ENCODE measurements around the gene AK5.

AK5 gene

GRCh38 chr1:77350012-77350770 lies 68.4 kb downstream of the AK5 start:
- DNase-seq (ENCODE audit: low read depth, low spot score): no peak

GRCh38 chr1:77354536-77354935 lies 72.7 kb downstream of the AK5 start:
- DNase-seq (ENCODE audit: low read depth, low spot score): no peak

GRCh38 chr1:77355010-77355409 lies 73.2 kb downstream of the AK5 start:
- DNase-seq (ENCODE audit: low read depth, low spot score): no peak

GRCh38 chr1:77356136-77356535 lies 74.3 kb downstream of the AK5 start:
- DNase-seq (ENCODE audit: low read depth, low spot score): no peak

- no peak for DNase-seq (ENCODE audit: low read depth, low spot score)
These were observed 78.4 kb downstream of the AK5 start for GRCh38 chr1:77360256-77360655.

GRCh38 chr1:77361621-77362020 lies 79.8 kb downstream of the AK5 start:
- DNase-seq (ENCODE audit: low read depth, low spot score): no peak

GRCh38 chr1:77370161-77370560 lies 88.3 kb downstream of the AK5 start:
- no peak for DNase-seq (ENCODE audit: low read depth, low spot score)

- DNase-seq (ENCODE audit: low read depth, low spot score): no peak
These were observed 88.9 kb downstream of the AK5 start for GRCh38 chr1:77370583-77371306.

- no peak for DNase-seq (ENCODE audit: low read depth, low spot score)
These were observed 89.6 kb downstream of the AK5 start for GRCh38 chr1:77371396-77371795.

- DNase-seq (ENCODE audit: low read depth, low spot score): no peak
These were observed 91.9 kb downstream of the AK5 start for GRCh38 chr1:77373702-77374101.

- no peak for DNase-seq (ENCODE audit: low read depth, low spot score)
These were observed 93.7 kb downstream of the AK5 start for GRCh38 chr1:77375541-77375940.

GRCh38 chr1:77375990-77376389 lies 94.2 kb downstream of the AK5 start:
- no peak for DNase-seq (ENCODE audit: low read depth, low spot score)

GRCh38 chr1:77378723-77379535 lies 97.1 kb downstream of the AK5 start:
- no peak for DNase-seq (ENCODE audit: low read depth, low spot score)

- no peak for DNase-seq (ENCODE audit: low read depth, low spot score)
These were observed 100.5 kb downstream of the AK5 start for GRCh38 chr1:77382366-77382765.

GRCh38 chr1:77383236-77383635 lies 101.4 kb downstream of the AK5 start:
- no peak for DNase-seq (ENCODE audit: low read depth, low spot score)

GRCh38 chr1:77385551-77385950 lies 103.7 kb downstream of the AK5 start:
- no peak for DNase-seq (ENCODE audit: low read depth, low spot score)

GRCh38 chr1:77386276-77386675 lies 104.5 kb downstream of the AK5 start:
- no peak for DNase-seq (ENCODE audit: low read depth, low spot score)

GRCh38 chr1:77387553-77387952 lies 105.7 kb downstream of the AK5 start:
- DNase-seq (ENCODE audit: low read depth, low spot score): no peak

GRCh38 chr1:77388661-77389060 lies 106.8 kb downstream of the AK5 start:
- DNase-seq (ENCODE audit: low read depth, low spot score): no peak

GRCh38 chr1:77392486-77392885 lies 110.7 kb downstream of the AK5 start:
- no peak for DNase-seq (ENCODE audit: low read depth, low spot score)

GRCh38 chr1:77394166-77394565 lies 112.3 kb downstream of the AK5 start:
- no peak for DNase-seq (ENCODE audit: low read depth, low spot score)

GRCh38 chr1:77395051-77395450 lies 113.2 kb downstream of the AK5 start:
- no peak for DNase-seq (ENCODE audit: low read depth, low spot score)
